ENCODE measurements around the gene ADGRL3.
"Not testable (repeated sequence)": the region's sequence is repeated elsewhere in the genome, so short reads cannot be mapped to it uniquely, and the experiment has no call there.

The ADGRL3 gene

GRCh38 chr4:61851126-61851525, 651.0 kb downstream of the ADGRL3 start:
- no peak for DNase-seq

- DNase-seq = not testable (repeated sequence)
Observed at GRCh38 chr4:61852105-61852504, 652.0 kb downstream of the ADGRL3 start.

DNA sequence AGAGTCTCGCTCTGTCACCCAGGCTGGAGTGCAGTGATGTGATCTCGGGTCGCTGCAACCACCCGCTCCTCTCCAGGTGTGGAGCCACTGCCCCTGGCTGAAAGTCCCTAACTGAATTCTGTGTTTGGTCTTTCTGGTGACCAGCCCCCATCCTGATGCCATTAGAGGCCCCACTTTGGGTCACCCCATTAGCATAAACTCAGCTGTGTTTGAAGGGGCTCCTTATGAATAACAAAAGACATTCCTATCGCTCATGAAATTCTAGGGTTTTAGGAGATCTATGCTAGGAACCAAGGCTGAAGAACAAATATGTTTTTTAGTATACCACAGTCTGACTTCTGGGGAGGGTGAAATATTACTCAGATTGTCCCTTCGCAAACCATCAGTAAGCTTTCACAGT, 652.9 kb downstream of the ADGRL3 start:
- no peak for DNase-seq

GRCh38 chr4:61860376-61860775, 660.2 kb downstream of the ADGRL3 start:
- no peak for DNase-seq

DNA sequence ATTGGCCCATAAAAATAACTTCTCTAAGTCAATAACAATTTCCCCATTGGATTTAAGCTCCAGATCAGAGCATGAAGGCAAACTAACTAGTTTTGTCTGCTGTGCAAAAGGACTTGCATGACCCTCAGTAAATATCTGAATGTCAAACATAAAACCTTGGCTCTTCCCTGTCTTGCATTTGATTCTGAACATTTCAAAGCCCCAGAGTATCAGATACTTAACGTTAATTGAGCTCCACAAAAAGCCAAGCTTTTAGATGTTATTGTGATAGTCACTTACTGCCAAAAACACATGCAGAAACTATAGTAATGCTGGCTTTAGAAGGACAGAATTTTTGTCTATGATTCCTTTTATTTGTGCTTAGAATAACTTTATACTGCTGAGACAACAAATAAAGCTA, 664.2 kb downstream of the ADGRL3 start:
- DNase-seq = no peak

DNA sequence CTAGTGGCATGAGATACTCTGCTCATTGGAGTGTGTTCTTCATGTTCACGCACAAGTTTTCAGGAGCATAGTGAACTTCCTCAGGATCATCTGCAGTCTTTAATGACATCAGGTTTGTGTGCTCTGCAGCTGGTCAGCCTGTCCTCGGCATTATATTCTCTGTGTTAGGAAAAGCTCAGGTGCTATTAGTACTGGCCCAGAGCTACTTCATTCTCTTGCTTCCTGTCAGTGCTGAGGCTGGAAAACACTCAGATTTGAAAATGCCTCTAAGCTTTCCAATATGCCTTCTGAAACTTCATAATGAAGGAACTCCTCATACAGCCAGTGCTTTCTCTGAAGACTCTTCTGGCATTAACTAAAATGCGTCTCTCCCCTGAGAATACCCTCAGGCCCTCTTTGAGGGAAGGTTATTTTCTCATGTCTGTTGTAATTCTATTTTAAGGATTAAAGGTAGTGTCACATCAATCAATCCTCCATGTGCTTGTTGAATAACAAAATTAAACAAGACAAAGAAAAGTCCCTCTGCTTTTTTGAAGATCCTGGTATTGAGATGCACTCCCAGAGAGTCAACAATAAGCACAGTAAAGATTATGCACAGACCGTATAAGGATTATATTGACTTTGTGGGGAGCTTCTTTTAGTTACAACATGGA, 666.4 kb downstream of the ADGRL3 start:
- DNase-seq = no peak

DNA sequence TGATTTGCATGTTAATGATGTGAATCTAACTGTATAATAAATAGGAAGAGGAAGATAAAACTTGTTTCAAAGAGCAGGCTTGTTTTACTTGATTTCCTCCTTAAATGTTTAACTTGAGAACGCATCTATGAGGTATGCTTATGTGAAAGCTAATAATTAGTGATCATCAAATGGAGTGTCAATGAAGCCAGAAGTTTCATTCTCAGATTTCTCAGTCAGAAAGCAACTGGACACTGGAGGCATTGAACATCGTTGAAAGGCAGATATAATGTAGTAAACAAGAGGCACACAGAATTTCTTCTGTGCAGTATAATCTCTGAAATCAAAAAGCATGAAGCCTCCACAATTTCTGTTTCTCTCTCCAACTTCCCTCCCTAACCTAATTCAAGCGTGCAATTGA, 672.9 kb downstream of the ADGRL3 start:
- no peak for DNase-seq

GRCh38 chr4:61877266-61877665, 677.1 kb downstream of the ADGRL3 start:
- DNase-seq = no peak

- no peak for DNase-seq
Observed at GRCh38 chr4:61877893-61878292, 677.8 kb downstream of the ADGRL3 start.

DNA sequence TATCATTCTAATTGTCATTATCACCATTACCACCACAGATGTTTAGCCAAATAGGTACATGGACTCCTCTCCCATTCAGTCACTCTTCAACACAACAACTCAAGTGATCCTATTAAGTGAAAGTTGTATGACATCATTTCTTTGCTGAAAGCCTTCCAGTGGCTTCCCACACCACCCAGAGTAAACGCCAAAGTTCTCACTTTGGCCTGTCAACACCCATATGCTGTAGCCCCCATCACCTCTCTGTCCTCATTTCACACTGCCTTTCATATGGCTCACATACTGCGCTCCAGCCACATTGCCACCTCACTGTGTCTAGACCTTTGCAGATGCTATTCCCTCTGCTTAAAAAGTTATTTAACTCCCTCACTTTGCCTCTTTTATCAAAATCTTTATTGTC, 682.3 kb downstream of the ADGRL3 start:
- DNase-seq = no peak

DNA sequence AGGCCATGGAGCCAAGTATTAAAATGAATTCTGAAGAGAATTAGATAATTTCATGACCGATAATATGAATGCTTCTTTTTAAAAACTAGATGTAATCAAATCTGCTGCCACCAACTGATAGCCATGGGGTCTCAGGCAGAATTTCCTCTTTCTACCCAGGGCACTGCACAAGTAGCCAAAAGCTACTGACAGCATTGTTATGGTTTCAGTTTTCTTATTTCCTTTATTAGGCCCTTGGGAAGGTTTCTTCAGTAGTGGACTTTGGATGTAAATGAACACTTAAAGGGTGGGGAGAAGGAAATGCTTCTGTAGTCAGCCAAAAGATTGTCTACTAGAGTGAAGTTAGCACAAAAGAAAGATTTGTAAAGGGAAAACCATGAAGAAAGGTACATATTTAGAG, 686.0 kb downstream of the ADGRL3 start:
- DNase-seq = no peak

- DNase-seq = no peak
Observed at GRCh38 chr4:61889117-61889516, 689.0 kb downstream of the ADGRL3 start.

DNA sequence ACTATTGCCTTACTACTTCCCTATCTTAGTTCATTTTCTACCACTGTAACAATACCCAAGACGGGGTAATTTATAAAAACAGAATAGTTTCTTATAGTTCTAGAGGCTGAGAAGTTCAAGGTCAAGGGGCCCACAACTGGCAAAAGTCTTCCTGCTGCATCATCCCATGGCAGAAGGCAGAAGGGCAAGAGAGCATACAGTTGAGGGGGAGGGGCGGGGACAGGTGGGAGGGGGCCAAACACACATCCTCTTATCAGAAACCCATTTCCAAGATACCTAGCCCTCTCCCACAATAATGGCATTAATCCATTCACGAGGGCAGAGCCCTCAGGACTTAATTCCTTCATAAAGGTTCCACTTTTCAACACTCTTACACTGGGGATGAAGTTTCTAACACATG, 690.2 kb downstream of the ADGRL3 start:
- DNase-seq = no peak

DNA sequence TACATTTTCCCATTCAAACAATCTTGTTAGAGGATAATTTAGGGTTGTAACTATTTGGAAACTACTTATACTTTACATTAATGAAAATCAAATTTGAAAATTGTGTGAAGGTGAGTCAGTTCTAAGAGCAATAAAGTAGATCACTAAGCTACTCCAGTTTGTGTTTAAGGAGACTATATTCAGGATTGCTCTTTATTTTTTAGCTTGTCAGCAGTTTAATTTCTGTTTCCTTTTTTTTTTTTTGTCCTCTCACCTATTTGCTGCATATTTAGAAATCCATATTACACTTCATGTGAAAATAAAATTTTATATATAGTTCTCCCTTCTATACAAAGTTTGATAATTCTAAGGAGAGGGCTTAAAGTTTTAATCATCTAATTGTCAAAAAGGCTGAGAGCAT, 691.8 kb downstream of the ADGRL3 start:
- no peak for DNase-seq

DNA sequence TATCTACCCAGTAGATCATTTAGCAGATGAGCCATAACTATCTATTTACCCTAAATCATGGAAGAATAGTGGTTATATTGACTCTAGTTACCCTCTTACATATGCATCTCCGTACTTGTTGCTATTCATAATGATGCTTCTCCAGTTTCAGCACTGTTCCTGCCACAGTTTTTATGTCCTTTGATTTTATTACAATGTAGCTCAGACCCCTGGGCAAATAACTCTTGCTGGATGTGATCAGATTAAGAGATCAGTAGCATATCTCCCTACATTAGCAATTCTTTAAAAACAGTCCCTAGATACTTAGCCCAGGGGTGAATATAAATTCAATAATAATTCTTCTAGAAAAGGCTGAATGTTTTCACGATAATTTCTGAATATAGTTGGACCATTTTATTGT, 696.5 kb downstream of the ADGRL3 start:
- no peak for DNase-seq

GRCh38 chr4:61909031-61909430, 708.9 kb downstream of the ADGRL3 start:
- DNase-seq = no peak

DNA sequence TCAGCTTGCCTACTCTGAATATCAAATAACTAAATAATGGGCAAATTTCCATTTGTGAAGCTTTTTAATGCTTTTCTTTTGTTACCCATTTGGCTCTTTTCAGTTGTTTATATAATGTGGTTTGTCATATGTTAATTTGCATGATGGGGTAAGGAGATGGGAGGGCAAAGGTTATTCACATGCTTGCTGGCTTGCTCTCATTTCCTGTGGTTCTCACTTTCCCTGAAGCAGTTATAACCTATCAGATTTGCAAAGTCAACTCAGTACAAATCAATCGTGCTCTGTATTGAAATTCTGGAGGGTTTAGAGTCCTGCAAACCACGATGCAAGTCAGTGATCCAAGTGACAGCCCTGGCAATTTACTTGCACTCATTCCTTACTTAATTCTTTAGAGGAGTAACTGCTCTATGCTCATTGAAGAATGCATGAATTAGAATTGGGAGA, 711.2 kb downstream of the ADGRL3 start:
- DNase-seq = no peak

GRCh38 chr4:61913619-61914018, 713.5 kb downstream of the ADGRL3 start:
- no peak for DNase-seq

DNA sequence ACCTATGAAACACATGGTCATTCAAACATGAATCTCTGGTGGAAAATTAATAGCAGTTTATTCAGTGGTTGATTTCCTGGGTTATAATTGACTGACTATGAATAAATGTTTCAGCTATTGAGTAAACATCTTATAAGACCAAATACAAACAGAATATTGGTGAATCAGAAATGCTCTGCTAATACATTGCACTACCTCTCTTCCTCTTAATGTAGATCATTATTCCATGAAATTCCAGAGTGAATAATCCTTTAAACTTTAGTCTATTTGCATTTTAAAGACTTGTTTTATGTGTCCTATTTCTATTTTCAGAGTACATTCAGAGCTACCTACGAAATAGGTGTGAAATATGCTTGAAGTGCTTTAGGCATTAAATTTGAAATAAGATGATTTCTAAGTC, 715.4 kb downstream of the ADGRL3 start:
- no peak for DNase-seq

DNA sequence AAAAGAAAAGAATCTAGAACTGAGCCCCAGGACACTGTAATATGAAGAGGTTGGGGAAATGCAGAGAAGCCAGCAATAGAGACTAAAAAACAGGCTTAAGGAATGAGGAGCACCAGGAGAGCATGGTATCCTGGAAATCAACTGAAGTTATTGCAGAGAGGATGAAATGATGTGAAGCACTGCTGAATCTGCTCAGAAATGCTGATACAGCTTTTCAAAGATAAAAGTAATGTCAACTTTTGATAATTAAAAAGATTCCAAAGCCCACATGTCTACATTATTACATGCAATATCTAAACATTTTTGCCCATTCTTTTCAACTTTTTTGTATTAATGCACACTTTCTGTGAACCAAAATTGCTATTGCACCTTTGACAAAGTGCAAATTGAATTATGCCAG, 718.4 kb downstream of the ADGRL3 start:
- DNase-seq = no peak

- no peak for DNase-seq
Observed at GRCh38 chr4:61918987-61919386, 718.9 kb downstream of the ADGRL3 start.

DNA sequence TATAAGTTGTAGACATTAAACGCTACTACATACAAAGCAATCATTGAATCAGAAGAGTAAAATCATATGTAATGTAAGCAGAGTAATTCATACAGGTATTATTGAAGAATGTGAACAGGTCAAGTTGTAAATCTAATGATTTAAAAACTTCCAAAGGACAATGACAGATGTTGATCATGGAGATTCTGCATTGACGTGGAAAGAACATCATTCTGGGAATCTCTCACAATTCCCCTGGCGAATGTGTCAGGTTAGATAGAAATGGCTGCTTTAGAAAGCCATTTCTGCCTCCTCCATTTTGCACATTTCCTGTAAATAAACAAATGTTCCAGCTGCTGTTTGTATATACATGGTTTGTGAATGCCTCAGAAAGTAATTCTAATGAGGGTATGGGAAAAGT, 719.4 kb downstream of the ADGRL3 start:
- DNase-seq = no peak

- DNase-seq = no peak
Observed at GRCh38 chr4:61921920-61922319, 721.8 kb downstream of the ADGRL3 start.

GRCh38 chr4:61922766-61923165, 722.6 kb downstream of the ADGRL3 start:
- no peak for DNase-seq

GRCh38 chr4:61923179-61923578, 723.1 kb downstream of the ADGRL3 start:
- no peak for DNase-seq

DNA sequence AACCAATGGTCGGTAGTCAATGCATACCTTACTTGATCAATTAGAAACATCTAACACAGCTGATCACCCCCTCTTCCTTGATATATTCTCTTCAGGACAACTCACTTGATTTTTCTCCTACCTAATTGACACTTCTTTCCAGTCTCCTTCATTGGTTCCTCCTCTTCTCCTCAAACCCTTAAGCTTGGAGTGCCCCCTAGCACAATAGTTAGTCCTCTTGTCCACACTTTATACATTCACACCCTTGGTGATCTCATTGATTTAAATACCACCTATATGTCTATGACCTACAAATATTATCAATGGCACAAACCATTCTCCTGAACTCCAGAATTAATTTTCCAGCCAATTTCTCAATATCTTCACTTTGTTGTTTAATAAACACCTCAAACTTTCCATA, 724.0 kb downstream of the ADGRL3 start:
- no peak for DNase-seq

Measured in CD4-positive, alpha-beta T cell treated with Interleukin-12 subunit alpha and Interleukin-12 subunit beta, for 1 hour (primary cell).